ENCODE data around the gene ARID1B. TPM values are rescaled to one million over a fixed set of nuclear protein-coding genes. Genes with fewer than 3 reads are reported as not detected.

The ARID1B gene
- total and polyA plus RNA-seq, 9 of the 15 experiments (the other 6 are each of a cell fraction or from before 2014, with no cell fraction given): 12.5 to 50.5 (median 25.8) TPM

DNA sequence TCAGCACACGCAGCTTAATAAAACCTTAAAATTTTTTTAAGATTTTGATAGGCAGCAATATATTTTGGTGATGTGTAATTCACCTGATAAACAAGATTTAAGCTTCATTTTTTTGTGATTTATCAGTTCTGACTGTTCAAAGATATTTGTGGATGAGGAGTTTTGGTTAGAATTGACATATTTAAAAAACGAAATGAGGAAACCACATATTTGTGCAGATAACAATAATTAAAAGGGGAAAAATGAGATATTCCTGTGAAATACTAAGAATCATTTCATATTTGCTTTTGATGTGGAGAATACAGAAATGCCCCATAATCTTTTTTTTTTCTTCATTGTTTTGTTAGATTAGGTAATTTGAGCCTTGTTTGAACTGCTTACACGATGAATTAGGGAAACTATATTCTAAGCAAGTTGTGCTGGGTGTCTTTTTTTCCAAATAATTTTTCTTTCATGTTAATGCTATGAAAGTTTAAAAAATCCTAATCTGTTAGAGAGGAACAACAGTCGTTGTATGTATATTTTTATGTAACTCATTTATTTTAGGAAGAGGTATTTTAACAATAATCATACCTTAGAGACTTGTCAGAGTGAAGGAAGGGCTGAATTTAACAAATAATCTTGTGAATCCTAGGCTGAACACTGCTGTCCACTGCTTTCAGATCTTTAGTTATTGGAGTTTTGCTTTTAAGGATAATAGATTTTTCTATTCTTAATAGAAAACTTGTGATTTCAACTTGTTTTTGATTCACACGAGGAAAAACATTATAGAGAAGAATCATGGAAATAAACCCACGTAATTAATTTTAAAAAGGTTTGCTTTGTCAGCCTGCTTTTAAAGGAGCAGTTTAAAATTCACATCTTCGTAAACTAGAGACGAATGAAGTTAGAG is 4.0 kb downstream of the ARID1B start:
- peak; percentile 8; the same call in 1 of the 3 replicates for ATAC-seq
- WGBS (ENCODE audit: insufficient coverage, low coverage, missing lambda C conversion rate): 3% methylated on average over 8 of the region's 8 CpGs
- peak overlapping the region; percentile 75 for H3K4me3 ChIP-seq
- no peaks in the 10 kb centered on the region for H3K9me3 ChIP-seq (replicated peaks; ENCODE audit: control insufficient read depth, insufficient read depth, low read depth, low read length)
- in situ Hi-C loops (cut with MboI): no loop called here
- BruUV-seq (replicated peaks): no TSS peak
- peak overlapping the region in 1 of 2 experiments; percentile 95; a peak in 3 of 4 replicates for H3K9ac ChIP-seq (ENCODE audit: insufficient read depth in 1 of 2, low read depth in 2 of 2, low read length in 2 of 2)
- ChIA-PET CTCF (ENCODE audit: low intra/inter-chr PET ratio) (no interaction called here), POLR2A (interaction anchor here (0.5 to 2.0 kb wide), 13 partner anchors 9 to 1023 kb away, joined by 3 to 11 read pairs (median 3); no protein-coding TSS in a partner anchor)
- H3K4me1 ChIP-seq (replicated peaks in 1 of 2; ENCODE audit: control insufficient read depth in 2 of 2, insufficient read depth in 2 of 2, low read length in 2 of 2): peaks cover 9 to 15% of the 10 kb centered on the region in 2 experiments; a peak in 4 of 5 replicates
- intact Hi-C loops (cut with micrococcal nuclease): loop anchor here (1.0 to 5.0 kb wide), 3 partner anchors 71 to 240 kb away; no protein-coding TSS in a partner anchor
- no peak for DNase-seq (ENCODE audit: extremely low read depth in 1 of 4, low spot score in 3 of 4)
- H3K36me3 ChIP-seq (ENCODE audit: control insufficient read depth, insufficient read depth, low read length): peaks cover 15% of the 10 kb centered on the region; the same call in 1 of the 3 replicates
- H3K27ac ChIP-seq (ENCODE audit: extremely low read depth, low read depth, low read length): peak overlapping the region; percentile 52; the same call in 2 of the 3 replicates
- H4K20me1 ChIP-seq (replicated peaks; ENCODE audit: control insufficient read depth, insufficient read depth, low read length): no peaks in the 10 kb centered on the region
- H3K79me2 ChIP-seq (ENCODE audit: control insufficient read depth, insufficient read depth, low read length): peaks cover 93% of the 10 kb centered on the region
- H3K9me1 ChIP-seq (ENCODE audit: control insufficient read depth, insufficient read depth, low read length): no peaks in the 10 kb centered on the region
- H3K4me2 ChIP-seq (ENCODE audit: insufficient read depth, low read length): peak overlapping the region; percentile 94
- no peak overlapping the region for H2AFZ ChIP-seq (ENCODE audit: low read depth, low read length)
- peak; percentile 65 for FAIRE-seq
- H3K27me3 ChIP-seq (ENCODE audit: control insufficient read depth in 2 of 2, insufficient read depth in 2 of 2, low read length in 2 of 2): no peaks in the 10 kb centered on the region
- no peak for TF ChIP-seq NBN (IDR thresholded peaks at IDR 0.05; ENCODE audit: low read depth)
- TF ChIP-seq ZNF512 (tag; IDR thresholded peaks at IDR 0.05): 0 out of 2 replicates have a peak, but pooled peaks have one; percentile 9
- TF ChIP-seq HDAC3 (IDR thresholded peaks at IDR 0.05; ENCODE audit: borderline replicate concordance, partially characterized antibody): peak; percentile 7
- TF ChIP-seq ZNF583 (CRISPR knock-in tag; IDR thresholded peaks at IDR 0.05): no peak
- TF ChIP-seq ZNF143 (CRISPR knock-in tag; IDR thresholded peaks at IDR 0.05): no peak
- TF ChIP-seq SOX6 (IDR thresholded peaks at IDR 0.05): no peak
- TF ChIP-seq C11orf30 (IDR thresholded peaks at IDR 0.05; ENCODE audit: low read depth): peak; percentile 16; the same call in 1 of the 2 replicates
- 0 out of 2 replicates have a peak, but pooled peaks have one; percentile 12 for TF ChIP-seq RBFOX2 (IDR thresholded peaks at IDR 0.05; ENCODE audit: low read depth, low read length)
- peak; percentile 33; the same call in 1 of the 2 replicates for TF ChIP-seq ARID3A (IDR thresholded peaks at IDR 0.05; ENCODE audit: borderline replicate concordance, low read depth, low read length)
- no peak for TF ChIP-seq CCNT2 (IDR thresholded peaks at IDR 0.05; ENCODE audit: borderline replicate concordance, extremely low read depth, insufficient read length, low read depth, low read length)
